Measurements from ENCODE around the gene C16orf74. TPM values are rescaled to one million over a fixed set of nuclear protein-coding genes. Genes with fewer than 3 reads are reported as not detected.

The C16orf74 gene
- total and polyA plus RNA-seq, 2 of the 13 experiments (the other 11 are each of a cell fraction or from before 2014, with no cell fraction given) = 0.13 to 0.29 TPM

DNA sequence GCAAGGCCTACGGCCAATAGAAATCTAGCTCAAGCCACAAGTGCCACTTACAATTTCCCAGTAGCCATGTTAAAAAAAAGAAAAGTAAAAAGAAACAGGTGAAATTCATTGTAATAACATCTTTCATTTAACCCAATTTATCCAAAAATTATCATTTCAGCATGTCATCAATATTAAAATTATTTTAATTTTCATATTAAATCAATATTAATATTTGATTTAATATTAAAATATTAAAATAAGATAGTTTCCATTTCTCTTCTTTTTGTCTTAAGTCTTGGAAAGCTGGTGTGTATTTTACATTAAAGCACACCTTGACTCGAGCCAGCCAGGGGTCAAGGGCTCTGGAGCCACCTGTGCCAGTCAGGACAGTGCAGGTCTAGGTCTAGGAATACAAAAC, 12.7 kb upstream of the C16orf74 start (continued):
- TF ChIP-seq, protein P1, sequence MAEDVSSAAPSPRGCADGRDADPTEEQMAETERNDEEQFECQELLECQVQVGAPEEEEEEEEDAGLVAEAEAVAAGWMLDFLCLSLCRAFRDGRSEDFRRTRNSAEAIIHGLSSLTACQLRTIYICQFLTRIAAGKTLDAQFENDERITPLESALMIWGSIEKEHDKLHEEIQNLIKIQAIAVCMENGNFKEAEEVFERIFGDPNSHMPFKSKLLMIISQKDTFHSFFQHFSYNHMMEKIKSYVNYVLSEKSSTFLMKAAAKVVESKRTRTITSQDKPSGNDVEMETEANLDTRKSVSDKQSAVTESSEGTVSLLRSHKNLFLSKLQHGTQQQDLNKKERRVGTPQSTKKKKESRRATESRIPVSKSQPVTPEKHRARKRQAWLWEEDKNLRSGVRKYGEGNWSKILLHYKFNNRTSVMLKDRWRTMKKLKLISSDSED (CRISPR knock-in tag; IDR thresholded peaks at IDR 0.05) = no peak

DNA sequence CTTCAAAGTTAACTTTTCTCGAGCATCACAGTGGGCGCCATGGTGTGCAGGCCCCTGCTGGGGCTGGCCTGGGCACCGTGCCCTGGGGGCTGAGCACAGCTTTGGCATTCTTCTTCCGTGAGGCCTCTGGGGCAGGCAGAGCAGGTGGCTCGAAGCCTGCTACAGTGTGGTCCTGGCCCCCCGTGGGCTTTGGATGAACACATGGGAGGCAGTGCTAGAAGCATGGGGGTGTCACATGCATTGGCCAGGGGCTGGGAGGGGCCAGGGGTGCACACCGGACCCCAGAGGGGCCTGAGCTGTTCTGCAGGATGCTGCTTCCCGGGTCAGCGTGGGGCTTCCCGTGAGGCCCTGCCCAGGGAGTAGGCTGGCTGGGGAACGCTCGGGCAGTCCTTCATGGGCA, 12.1 kb upstream of the C16orf74 start:
- Histone ChIP-seq H3K4me1 (ENCODE audit: insufficient read depth, low read length) (no peaks in the 10 kb centered on the region), H3K9ac (ENCODE audit: insufficient read depth, low read depth, low read length) (no peak overlapping the region), H4K20me1 (ENCODE audit: insufficient read depth, low read length) (no peaks in the 10 kb centered on the region), H3K27ac (ENCODE audit: extremely low read length, insufficient read depth, low read length) (no peak overlapping the region), H3K27me3 (ENCODE audit: control insufficient read depth in 1 of 2, insufficient read depth in 2 of 2, low read length in 2 of 2) (peaks cover 5 to 42% of the 10 kb centered on the region in 2 experiments), H3K9me3 (ENCODE audit: low read length) (no peaks in the 10 kb centered on the region), H3K4me3 (replicated peaks in 1 of 3; ENCODE audit: insufficient read depth in 1 of 3, low read depth in 2 of 3, low read length in 3 of 3) (no peak overlapping the region), H3K4me2 (ENCODE audit: low read depth, low read length) (no peak overlapping the region), H3K36me3 (replicated peaks in 1 of 2; ENCODE audit: control insufficient read depth in 1 of 2, insufficient read depth in 2 of 2, low read length in 2 of 2) (no peaks in the 10 kb centered on the region), H2AFZ (ENCODE audit: low read length) (no peak overlapping the region), H3K79me2 (ENCODE audit: insufficient read depth, low read length) (no peaks in the 10 kb centered on the region)
- intact Hi-C loops (cut with micrococcal nuclease; ENCODE audit: unreplicated experiment) (no loop called here), in situ Hi-C loops (cut with HindIII; ENCODE audit: extremely low pct_ligation_motif_present, low pct_unique_long_range_greater_than_20kb) (no loop called here)
- no peak for FAIRE-seq
- BruUV-seq (replicated peaks) = no TSS peak
- ChIA-PET CTCF (ENCODE audit: low intra/inter-chr PET ratio, low total read pairs) (no interaction called here), POLR2A (no interaction called here)
- DNase-seq (ENCODE audit: low spot score) = no peak
- WGBS (ENCODE audit: low lambda C conversion rate) = no CpG with 5 or more reads among the region's 12 CpGs
- TF ChIP-seq ZNF264 (CRISPR knock-in tag; IDR thresholded peaks at IDR 0.05) = no peak
- TF ChIP-seq, protein P2, sequence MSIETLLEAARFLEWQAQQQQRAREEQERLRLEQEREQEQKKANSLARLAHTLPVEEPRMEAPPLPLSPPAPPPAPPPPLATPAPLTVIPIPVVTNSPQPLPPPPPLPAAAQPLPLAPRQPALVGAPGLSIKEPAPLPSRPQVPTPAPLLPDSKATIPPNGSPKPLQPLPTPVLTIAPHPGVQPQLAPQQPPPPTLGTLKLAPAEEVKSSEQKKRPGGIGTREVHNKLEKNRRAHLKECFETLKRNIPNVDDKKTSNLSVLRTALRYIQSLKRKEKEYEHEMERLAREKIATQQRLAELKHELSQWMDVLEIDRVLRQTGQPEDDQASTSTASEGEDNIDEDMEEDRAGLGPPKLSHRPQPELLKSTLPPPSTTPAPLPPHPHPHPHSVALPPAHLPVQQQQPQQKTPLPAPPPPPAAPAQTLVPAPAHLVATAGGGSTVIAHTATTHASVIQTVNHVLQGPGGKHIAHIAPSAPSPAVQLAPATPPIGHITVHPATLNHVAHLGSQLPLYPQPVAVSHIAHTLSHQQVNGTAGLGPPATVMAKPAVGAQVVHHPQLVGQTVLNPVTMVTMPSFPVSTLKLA (IDR thresholded peaks at IDR 0.05) = peak; percentile 51
- no peak for ATAC-seq

DNA sequence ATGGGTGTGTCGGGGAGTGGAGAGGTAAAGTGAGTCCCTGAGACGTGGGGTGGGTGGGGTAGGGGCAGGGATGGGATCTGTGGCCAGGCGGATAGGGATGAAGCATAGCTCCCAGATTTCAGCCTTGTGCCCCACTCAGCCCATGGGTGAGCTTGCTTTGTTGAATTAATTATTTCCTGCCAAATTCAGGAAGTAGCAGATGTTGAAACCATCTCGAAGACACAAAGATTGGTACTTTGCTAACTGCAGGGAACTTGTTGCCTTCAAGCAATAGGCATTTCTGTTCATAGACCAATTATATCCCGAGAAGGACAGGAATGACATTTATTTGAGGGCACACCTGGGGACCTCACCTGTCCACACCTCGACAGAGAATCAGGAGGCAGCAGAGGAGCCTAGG, 11.0 kb upstream of the C16orf74 start:
- Histone ChIP-seq H3K27ac (ENCODE audit: extremely low read length, insufficient read depth, low read length) (no peak overlapping the region), H3K36me3 (replicated peaks in 1 of 2; ENCODE audit: control insufficient read depth in 1 of 2, insufficient read depth in 2 of 2, low read length in 2 of 2) (no peaks in the 10 kb centered on the region), H3K4me3 (replicated peaks in 1 of 3; ENCODE audit: insufficient read depth in 1 of 3, low read depth in 2 of 3, low read length in 3 of 3) (no peak overlapping the region), H3K27me3 (ENCODE audit: control insufficient read depth in 1 of 2, insufficient read depth in 2 of 2, low read length in 2 of 2) (peaks cover 5 to 49% of the 10 kb centered on the region in 2 experiments), H3K4me2 (ENCODE audit: low read depth, low read length) (no peak overlapping the region), H2AFZ (ENCODE audit: low read length) (no peak overlapping the region), H3K4me1 (ENCODE audit: insufficient read depth, low read length) (no peaks in the 10 kb centered on the region), H3K79me2 (ENCODE audit: insufficient read depth, low read length) (no peaks in the 10 kb centered on the region), H3K9ac (ENCODE audit: insufficient read depth, low read depth, low read length) (no peak overlapping the region), H4K20me1 (ENCODE audit: insufficient read depth, low read length) (no peaks in the 10 kb centered on the region), H3K9me3 (ENCODE audit: low read length) (no peaks in the 10 kb centered on the region)
- ATAC-seq = no peak
- no TSS peak for BruUV-seq (replicated peaks)
- DNase-seq (ENCODE audit: low spot score) = no peak
- ChIA-PET POLR2A (no interaction called here), CTCF (ENCODE audit: low intra/inter-chr PET ratio, low total read pairs) (no interaction called here)
- FAIRE-seq = no peak
- intact Hi-C loops (cut with micrococcal nuclease; ENCODE audit: unreplicated experiment) (no loop called here), in situ Hi-C loops (cut with HindIII; ENCODE audit: extremely low pct_ligation_motif_present, low pct_unique_long_range_greater_than_20kb) (no loop called here)
- WGBS (ENCODE audit: low lambda C conversion rate) = 40% methylated on average over 6 of the region's 6 CpGs
- TF ChIP-seq, protein P3, sequence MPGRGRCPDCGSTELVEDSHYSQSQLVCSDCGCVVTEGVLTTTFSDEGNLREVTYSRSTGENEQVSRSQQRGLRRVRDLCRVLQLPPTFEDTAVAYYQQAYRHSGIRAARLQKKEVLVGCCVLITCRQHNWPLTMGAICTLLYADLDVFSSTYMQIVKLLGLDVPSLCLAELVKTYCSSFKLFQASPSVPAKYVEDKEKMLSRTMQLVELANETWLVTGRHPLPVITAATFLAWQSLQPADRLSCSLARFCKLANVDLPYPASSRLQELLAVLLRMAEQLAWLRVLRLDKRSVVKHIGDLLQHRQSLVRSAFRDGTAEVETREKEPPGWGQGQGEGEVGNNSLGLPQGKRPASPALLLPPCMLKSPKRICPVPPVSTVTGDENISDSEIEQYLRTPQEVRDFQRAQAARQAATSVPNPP (CRISPR knock-in tag; IDR thresholded peaks at IDR 0.05) = no peak
- TF ChIP-seq, protein P2 (IDR thresholded peaks at IDR 0.05) = no peak
- TF ChIP-seq ATF7 (IDR thresholded peaks at IDR 0.05) (no peak), ATF7 (CRISPR knock-in tag; IDR thresholded peaks at IDR 0.05) (no peak), PITX1 (CRISPR knock-in tag; IDR thresholded peaks at IDR 0.05) (no peak), ZNF589 (CRISPR knock-in tag; conservative IDR thresholded peaks at IDR 0.05) (no peak)
- TF ChIP-seq, protein P4, sequence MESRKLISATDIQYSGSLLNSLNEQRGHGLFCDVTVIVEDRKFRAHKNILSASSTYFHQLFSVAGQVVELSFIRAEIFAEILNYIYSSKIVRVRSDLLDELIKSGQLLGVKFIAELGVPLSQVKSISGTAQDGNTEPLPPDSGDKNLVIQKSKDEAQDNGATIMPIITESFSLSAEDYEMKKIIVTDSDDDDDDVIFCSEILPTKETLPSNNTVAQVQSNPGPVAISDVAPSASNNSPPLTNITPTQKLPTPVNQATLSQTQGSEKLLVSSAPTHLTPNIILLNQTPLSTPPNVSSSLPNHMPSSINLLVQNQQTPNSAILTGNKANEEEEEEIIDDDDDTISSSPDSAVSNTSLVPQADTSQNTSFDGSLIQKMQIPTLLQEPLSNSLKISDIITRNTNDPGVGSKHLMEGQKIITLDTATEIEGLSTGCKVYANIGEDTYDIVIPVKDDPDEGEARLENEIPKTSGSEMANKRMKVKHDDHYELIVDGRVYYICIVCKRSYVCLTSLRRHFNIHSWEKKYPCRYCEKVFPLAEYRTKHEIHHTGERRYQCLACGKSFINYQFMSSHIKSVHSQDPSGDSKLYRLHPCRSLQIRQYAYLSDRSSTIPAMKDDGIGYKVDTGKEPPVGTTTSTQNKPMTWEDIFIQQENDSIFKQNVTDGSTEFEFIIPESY (CRISPR knock-in tag; IDR thresholded peaks at IDR 0.05) = no peak
